ENCODE measurements around the gene CREB1. TPM values are rescaled to one million over a fixed set of nuclear protein-coding genes. Genes with fewer than 3 reads are reported as not detected.

The CREB1 gene
- total RNA-seq, 2 donors from 2014 or later: 32.5 to 32.9 TPM

- no peaks in the 10 kb centered on the region for H3K27me3 ChIP-seq
- no peaks in the 10 kb centered on the region for H3K4me1 ChIP-seq
- no peak overlapping the region for H3K4me3 ChIP-seq
- H3K27ac ChIP-seq: no peak overlapping the region
- DNase-seq (ENCODE audit: low spot score): no peak
- no peaks in the 10 kb centered on the region for H3K36me3 ChIP-seq
- no peaks in the 10 kb centered on the region for H3K9me3 ChIP-seq
- TF ChIP-seq CTCF (IDR thresholded peaks at IDR 0.05): no peak
Measured at GRCh38 chr2:207606399-207606798, 76.6 kb downstream of the CREB1 start.

- H3K4me3 ChIP-seq: no peak overlapping the region
- DNase-seq (ENCODE audit: low spot score): no peak
- no peaks in the 10 kb centered on the region for H3K4me1 ChIP-seq
- TF ChIP-seq CTCF (IDR thresholded peaks at IDR 0.05): no peak
- no peaks in the 10 kb centered on the region for H3K9me3 ChIP-seq
- H3K36me3 ChIP-seq: no peaks in the 10 kb centered on the region
- no peaks in the 10 kb centered on the region for H3K27me3 ChIP-seq
- no peak overlapping the region for H3K27ac ChIP-seq
Measured at GRCh38 chr2:207606829-207607228, 77.1 kb downstream of the CREB1 start.

- H3K27ac ChIP-seq: no peak overlapping the region
Measured at GRCh38 chr2:207612714-207613113, 83.0 kb downstream of the CREB1 start.

GRCh38 chr2:207614824-207615223 lies 85.1 kb downstream of the CREB1 start:
- H3K36me3 ChIP-seq: peaks cover 16% of the 10 kb centered on the region
- no peaks in the 10 kb centered on the region for H3K9me3 ChIP-seq
- no peak for DNase-seq (ENCODE audit: low spot score)
- no peaks in the 10 kb centered on the region for H3K4me1 ChIP-seq
- TF ChIP-seq CTCF (IDR thresholded peaks at IDR 0.05): no peak
- H3K4me3 ChIP-seq: no peak overlapping the region
- H3K27me3 ChIP-seq: no peaks in the 10 kb centered on the region
- no peak overlapping the region for H3K27ac ChIP-seq

More at GRCh38 chr2:207612714-207613113, 83.0 kb downstream of the CREB1 start:
- peaks cover 9% of the 10 kb centered on the region for H3K36me3 ChIP-seq
- no peak for TF ChIP-seq CTCF (IDR thresholded peaks at IDR 0.05)
- no peaks in the 10 kb centered on the region for H3K27me3 ChIP-seq
- no peaks in the 10 kb centered on the region for H3K4me1 ChIP-seq
- H3K9me3 ChIP-seq: no peaks in the 10 kb centered on the region
- no peak overlapping the region for H3K4me3 ChIP-seq
- DNase-seq (ENCODE audit: low spot score): no peak

- H3K4me1 ChIP-seq: no peaks in the 10 kb centered on the region
- H3K27ac ChIP-seq: no peak overlapping the region
- no peak for TF ChIP-seq CTCF (IDR thresholded peaks at IDR 0.05)
- peaks cover 16% of the 10 kb centered on the region for H3K36me3 ChIP-seq
- no peaks in the 10 kb centered on the region for H3K9me3 ChIP-seq
- H3K27me3 ChIP-seq: no peaks in the 10 kb centered on the region
- H3K4me3 ChIP-seq: no peak overlapping the region
- no peak for DNase-seq (ENCODE audit: low spot score)
Measured at GRCh38 chr2:207616185-207616584, 86.4 kb downstream of the CREB1 start.

GRCh38 chr2:207617011-207617671 lies 87.4 kb downstream of the CREB1 start:
- Histone ChIP-seq H3K9me3 (no peaks in the 10 kb centered on the region), H3K27ac (no peak overlapping the region), H3K4me3 (no peak overlapping the region), H3K36me3 (peaks cover 16% of the 10 kb centered on the region), H3K4me1 (no peaks in the 10 kb centered on the region), H3K27me3 (no peaks in the 10 kb centered on the region)
- TF ChIP-seq CTCF (IDR thresholded peaks at IDR 0.05): no peak
- no peak for DNase-seq (ENCODE audit: low spot score)

Measured in right atrium auricular region (tissue), 2 donors.